Neural cell (in vitro differentiated cells): ENCODE data around the gene GSTA1.
"Not testable (repeated sequence)": the region's sequence is repeated elsewhere in the genome, so short reads cannot be mapped to it uniquely, and the experiment has no call there.

Experiments used
- CTCF ChIP-seq: fragments of 450-650 bp; IDR thresholded peaks from 2 replicates; pipeline ENCODE4 v1.5.1; 2014; ENCODE audit warnings: antibody characterized with exemption, mild to moderate bottlenecking, moderate library complexity; ENCODE audit not compliant: poor library complexity, severe bottlenecking
- EZH2 ChIP-seq: fragments of 200-600, 300-800 bp; shearing (Covaris generic), sonication (generic); IDR thresholded peaks from 2 replicates; pipeline ENCODE4 v1.6.1; 2014; ENCODE audit warnings: antibody characterized with exemption, low read length, borderline replicate concordance, mild to moderate bottlenecking; ENCODE audit not compliant: insufficient read depth, poor library complexity, severe bottlenecking
- POLR2AphosphoS5 ChIP-seq: IDR thresholded peaks from 2 replicates; pipeline ENCODE4 v1.6.1; 2012
- RAD21 ChIP-seq: fragments of 450-650 bp; conservative IDR thresholded peaks from 2 replicates; pipeline ENCODE4 v1.6.1; 2014; ENCODE audit warnings: antibody characterized with exemption, mild to moderate bottlenecking, moderate library complexity
- REST ChIP-seq: IDR thresholded peaks from 2 replicates; pipeline ENCODE4 v1.6.1; 2012; ENCODE audit warnings: borderline replicate concordance
- SMC3 ChIP-seq: fragments of 450-650 bp; conservative IDR thresholded peaks from 2 replicates; pipeline ENCODE4 v1.6.1; 2014; ENCODE audit warnings: antibody characterized with exemption, mild to moderate bottlenecking, moderate library complexity; ENCODE audit not compliant: poor library complexity
- TAF1 ChIP-seq: IDR thresholded peaks from 2 replicates; pipeline ENCODE4 v1.6.1; 2012; ENCODE audit warnings: low read depth

GRCh38 chr6:52747301-52747700 is 56.3 kb downstream of the GSTA1 start:
- TF ChIP-seq EZH2, TAF1, CTCF, POLR2AphosphoS5, REST, RAD21, SMC3: not testable (repeated sequence)
